AG09309 (cell line): ENCODE measurements around the gene GAMT.

Experiments
- DNase-seq: peaks from one replicate; pipeline ENCODE4 v3.0.0-alpha.2; 2010; ENCODE audit warnings: low read depth
- H3K4me3 ChIP-seq: 2 replicates; pipeline ENCODE4 v1.5.1; 2011; ENCODE audit warnings: mild to moderate bottlenecking, low read depth, low read length, moderate library complexity; ENCODE audit not compliant: control insufficient read depth
- TF ChIP-seq, protein P1 (sequence below): IDR thresholded peaks from 2 replicates; pipeline ENCODE4 v1.5.1; 2011; ENCODE audit warnings: mild to moderate bottlenecking, low read depth, low read length, inconsistent platforms; ENCODE audit not compliant: insufficient read depth, control insufficient read depth; ENCODE audit errors: missing control alignments

Gene GAMT

DNA sequence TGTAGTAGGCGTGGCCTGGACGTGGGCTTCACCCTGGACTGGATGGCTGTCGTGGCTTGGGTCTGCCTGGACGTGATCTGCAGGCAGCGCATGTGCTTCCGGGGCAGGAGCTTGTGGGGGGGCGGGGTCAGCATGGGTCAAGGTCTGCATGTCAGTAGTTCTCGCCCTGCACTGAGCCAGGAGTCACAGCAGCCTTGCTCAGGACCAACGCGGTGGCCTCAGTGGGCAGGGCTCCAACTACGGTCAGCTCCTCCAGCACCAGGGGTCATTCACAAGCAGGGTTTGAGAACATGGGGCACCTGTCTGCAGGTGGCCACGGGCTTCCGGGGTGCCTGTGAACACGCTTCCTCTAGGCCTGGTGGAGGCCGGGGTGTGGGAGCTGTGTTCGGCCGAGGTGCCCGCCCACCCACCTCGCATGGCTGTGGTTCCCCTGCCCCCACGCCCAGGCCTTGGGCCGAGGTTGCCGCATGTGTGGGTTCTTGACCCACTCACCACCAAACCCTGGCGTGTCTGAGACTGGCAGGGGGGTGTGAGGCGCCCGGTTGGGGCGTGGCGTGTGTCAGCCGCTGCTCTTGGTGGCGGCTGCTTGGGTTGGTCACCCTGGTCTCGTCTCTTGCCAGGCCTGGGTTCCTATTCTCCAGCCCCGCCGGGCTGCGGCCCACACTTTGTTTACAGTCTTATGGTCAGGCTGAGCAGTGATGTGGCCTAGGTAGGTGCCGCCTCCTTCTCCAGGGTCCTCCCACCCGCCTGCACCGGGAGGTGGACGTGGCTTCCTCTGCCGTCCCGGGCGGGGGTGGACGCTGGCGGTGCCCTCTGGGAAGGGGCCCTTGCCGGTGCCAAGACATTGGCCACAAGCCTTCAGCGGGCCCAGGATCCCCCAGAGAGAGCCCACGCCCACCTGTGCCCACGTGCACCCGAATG lies 32.0 kb upstream of the GAMT start:
- no peak for DNase-seq
- H3K4me3 ChIP-seq: no peak overlapping the region
- TF ChIP-seq, protein P1, sequence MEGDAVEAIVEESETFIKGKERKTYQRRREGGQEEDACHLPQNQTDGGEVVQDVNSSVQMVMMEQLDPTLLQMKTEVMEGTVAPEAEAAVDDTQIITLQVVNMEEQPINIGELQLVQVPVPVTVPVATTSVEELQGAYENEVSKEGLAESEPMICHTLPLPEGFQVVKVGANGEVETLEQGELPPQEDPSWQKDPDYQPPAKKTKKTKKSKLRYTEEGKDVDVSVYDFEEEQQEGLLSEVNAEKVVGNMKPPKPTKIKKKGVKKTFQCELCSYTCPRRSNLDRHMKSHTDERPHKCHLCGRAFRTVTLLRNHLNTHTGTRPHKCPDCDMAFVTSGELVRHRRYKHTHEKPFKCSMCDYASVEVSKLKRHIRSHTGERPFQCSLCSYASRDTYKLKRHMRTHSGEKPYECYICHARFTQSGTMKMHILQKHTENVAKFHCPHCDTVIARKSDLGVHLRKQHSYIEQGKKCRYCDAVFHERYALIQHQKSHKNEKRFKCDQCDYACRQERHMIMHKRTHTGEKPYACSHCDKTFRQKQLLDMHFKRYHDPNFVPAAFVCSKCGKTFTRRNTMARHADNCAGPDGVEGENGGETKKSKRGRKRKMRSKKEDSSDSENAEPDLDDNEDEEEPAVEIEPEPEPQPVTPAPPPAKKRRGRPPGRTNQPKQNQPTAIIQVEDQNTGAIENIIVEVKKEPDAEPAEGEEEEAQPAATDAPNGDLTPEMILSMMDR: no peak

DNA sequence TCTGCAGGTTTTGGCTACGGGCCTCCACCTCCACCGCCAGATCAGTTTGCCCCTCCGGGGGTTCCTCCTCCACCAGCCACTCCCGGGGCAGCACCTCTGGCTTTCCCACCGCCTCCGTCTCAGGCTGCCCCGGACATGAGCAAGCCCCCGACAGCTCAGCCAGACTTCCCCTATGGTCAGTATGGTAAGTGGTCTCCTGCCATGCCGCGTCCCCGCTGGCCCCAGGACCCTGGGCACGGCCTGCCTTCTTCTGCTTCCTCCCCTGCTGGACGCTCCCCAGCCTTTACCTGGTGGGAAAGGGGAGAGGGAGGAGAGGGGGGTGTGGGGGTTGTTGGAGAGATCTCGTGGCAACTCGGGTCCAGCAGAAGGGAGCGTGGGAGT lies 31.2 kb upstream of the GAMT start:
- no peak for DNase-seq
- TF ChIP-seq, protein P1: no peak
- no peak overlapping the region for H3K4me3 ChIP-seq

DNA sequence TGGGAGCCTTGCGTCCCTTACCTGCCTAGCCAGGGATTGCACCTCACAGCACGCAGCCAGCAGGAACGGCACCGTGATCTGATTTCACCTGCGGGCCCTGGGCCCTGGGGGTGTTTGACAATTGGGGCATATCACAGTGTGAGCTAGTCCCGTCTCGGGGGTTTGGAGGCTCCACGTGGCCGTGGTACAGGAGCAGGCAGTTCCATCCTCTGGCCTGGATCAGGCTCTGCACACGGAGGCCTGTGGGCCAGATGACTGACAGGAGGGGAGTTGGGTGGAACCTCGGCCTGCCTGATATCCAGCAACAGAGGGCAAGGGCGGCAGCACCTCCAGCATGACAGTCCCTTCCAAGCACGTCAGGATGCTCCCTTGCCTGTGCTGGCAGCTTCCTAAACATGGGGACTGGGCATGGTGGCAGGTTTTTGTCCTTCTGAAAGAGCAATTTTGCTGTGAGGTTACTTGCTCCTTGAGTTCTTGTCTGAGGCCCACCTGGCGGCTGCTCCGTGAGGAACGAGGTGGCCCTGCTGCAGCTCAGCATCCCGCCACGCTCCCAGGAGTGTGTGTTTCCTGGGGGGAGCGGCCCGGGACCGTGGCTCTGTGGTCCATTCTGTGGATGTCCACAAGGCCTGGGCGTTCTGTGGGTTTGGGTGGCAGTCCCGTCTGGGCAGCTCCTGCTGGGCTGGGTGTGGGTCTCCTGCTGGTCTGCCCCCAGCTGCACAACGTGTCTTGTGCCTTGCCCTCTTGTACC lies 30.6 kb upstream of the GAMT start:
- no peak for DNase-seq
- TF ChIP-seq, protein P1: no peak
- H3K4me3 ChIP-seq: no peak overlapping the region

DNA sequence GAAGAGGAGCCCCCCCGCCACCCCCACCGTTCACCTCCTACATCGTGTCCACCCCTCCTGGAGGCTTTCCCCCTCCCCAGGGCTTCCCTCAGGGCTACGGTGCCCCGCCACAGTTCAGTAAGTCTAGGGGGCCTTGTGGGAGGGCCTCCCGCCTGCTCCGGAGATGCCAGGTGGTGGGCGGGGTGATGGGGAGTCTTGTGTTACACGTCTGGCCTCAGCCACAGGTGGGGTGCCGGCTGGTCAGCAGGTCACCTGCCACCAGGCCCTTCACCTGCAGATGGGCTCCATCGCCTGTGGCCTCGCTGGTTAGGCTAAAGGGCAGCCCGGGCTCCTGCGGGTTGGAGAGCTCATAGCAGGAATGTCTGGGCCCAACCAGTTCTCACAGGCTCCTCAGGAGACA lies 28.9 kb upstream of the GAMT start:
- no peak for DNase-seq
- H3K4me3 ChIP-seq: no peak overlapping the region
- TF ChIP-seq, protein P1: no peak

DNA sequence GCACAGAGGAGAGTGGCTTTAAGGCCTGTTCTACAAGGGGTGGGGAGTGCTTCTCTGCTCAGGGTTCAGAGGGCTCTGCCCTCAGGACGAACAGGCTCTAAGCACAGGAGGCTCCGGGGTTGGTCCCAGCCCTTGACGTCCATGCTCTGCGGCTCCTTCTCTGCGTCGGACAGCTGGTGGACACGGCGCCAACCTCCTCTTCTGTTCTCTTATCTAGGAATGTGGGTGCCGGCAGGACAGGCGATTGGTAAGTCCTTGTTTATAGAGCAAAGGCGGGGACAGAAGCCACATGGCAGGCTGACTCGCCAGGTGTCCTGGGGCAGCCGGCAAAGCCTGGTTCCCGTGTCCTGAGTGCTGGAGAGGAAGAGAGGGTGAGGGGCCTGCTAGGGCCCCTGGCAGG lies 28.4 kb upstream of the GAMT start:
- TF ChIP-seq, protein P1: no peak
- no peak overlapping the region for H3K4me3 ChIP-seq
- DNase-seq: no peak

DNA sequence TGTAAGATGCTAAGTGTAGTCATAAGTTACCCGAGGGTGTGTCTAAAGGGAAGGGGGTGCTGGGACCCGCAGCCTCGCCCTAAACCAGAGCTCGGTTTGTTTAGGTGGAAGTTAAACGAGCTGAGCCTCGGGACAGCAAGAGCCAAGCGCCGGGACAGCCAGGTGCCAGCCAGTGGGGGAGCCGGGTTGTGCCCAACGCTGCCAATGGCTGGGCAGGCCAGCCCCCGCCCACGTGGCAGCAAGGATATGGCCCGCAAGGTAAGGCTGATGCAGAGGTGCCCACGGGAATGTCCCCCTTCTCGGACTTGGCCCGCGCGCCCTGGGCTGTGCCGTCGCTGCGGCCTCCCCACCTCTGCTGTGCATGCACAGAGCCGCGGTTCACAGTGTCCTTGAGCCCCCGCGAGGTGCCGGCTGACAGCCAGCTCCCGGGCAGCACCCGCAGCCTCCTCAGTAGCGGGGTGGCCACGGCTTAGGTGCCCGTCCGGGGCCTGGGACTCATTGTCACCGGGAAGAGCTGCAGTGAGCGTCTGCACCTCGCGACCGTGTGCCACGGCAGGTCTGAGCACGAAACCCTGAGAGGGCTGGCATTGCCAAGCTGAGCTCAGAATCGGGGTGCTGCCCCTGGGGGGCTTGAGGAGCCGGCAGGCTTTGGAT lies 27.5 kb upstream of the GAMT start:
- DNase-seq: no peak
- H3K4me3 ChIP-seq: no peak overlapping the region
- TF ChIP-seq, protein P1: no peak
